HTERT RPE-1 (cell line): Measurements from ENCODE around the gene PRKCE.

ENCODE experiments used
- in situ Hi-C: fragments of 300-500 bp; cut with MboI; formaldehyde crosslinking; loops from 4 replicates; pipeline ENCODE4 v1.14.3; 2020; ENCODE audit warnings: low sequenced_read_pairs

The PRKCE gene

GRCh38 chr2:46025676-46026075 is 374.2 kb downstream of the PRKCE start:
- in situ Hi-C loops: no loop called here

GRCh38 chr2:46026431-46026830 is 375.0 kb downstream of the PRKCE start:
- in situ Hi-C loops: no loop called here

GRCh38 chr2:46029332-46029811 is 377.9 kb downstream of the PRKCE start:
- in situ Hi-C loops: no loop called here

GRCh38 chr2:46030330-46030729 is 378.9 kb downstream of the PRKCE start:
- in situ Hi-C loops: no loop called here

GRCh38 chr2:46032161-46032813 is 380.8 kb downstream of the PRKCE start:
- in situ Hi-C loops: no loop called here

GRCh38 chr2:46032996-46033395 is 381.5 kb downstream of the PRKCE start:
- in situ Hi-C loops: no loop called here

- in situ Hi-C loops: no loop called here
These were observed 383.1 kb downstream of the PRKCE start for GRCh38 chr2:46034535-46034934.

- in situ Hi-C loops: no loop called here
These were observed 385.5 kb downstream of the PRKCE start for GRCh38 chr2:46036929-46037328.

- in situ Hi-C loops: no loop called here
These were observed 388.2 kb downstream of the PRKCE start for GRCh38 chr2:46039543-46040303.

- in situ Hi-C loops: no loop called here
These were observed 389.2 kb downstream of the PRKCE start for GRCh38 chr2:46040563-46041155.

- in situ Hi-C loops: no loop called here
These were observed 390.0 kb downstream of the PRKCE start for GRCh38 chr2:46041434-46041833.

- in situ Hi-C loops: no loop called here
These were observed 390.7 kb downstream of the PRKCE start for GRCh38 chr2:46042207-46042637.

- in situ Hi-C loops: no loop called here
These were observed 391.2 kb downstream of the PRKCE start for GRCh38 chr2:46042711-46043110.

GRCh38 chr2:46045888-46046287 is 394.4 kb downstream of the PRKCE start:
- in situ Hi-C loops: no loop called here

GRCh38 chr2:46047290-46047689 is 395.8 kb downstream of the PRKCE start:
- in situ Hi-C loops: no loop called here

- in situ Hi-C loops: no loop called here
These were observed 397.2 kb downstream of the PRKCE start for GRCh38 chr2:46048693-46049092.

- in situ Hi-C loops: no loop called here
These were observed 398.6 kb downstream of the PRKCE start for GRCh38 chr2:46050027-46050426.

GRCh38 chr2:46050489-46050888 is 399.0 kb downstream of the PRKCE start:
- in situ Hi-C loops: no loop called here

- in situ Hi-C loops: no loop called here
These were observed 399.6 kb downstream of the PRKCE start for GRCh38 chr2:46051085-46051484.

GRCh38 chr2:46053564-46053963 is 402.1 kb downstream of the PRKCE start:
- in situ Hi-C loops: no loop called here

- in situ Hi-C loops: no loop called here
These were observed 405.1 kb downstream of the PRKCE start for GRCh38 chr2:46056541-46056940.

- in situ Hi-C loops: no loop called here
These were observed 406.7 kb downstream of the PRKCE start for GRCh38 chr2:46058140-46058539.
